Medulla oblongata (tissue), 1 donor: Measurements from ENCODE around the gene FAM229B.

ENCODE experiments used
- DNase-seq: peaks from one replicate; pipeline ENCODE4 v3.0.0-alpha.2; 2015; ENCODE audit errors: extremely low spot score

FAM229B gene

GRCh38 chr6:112144145-112144926 lies 56.9 kb downstream of the FAM229B start:
- no peak for DNase-seq

DNA sequence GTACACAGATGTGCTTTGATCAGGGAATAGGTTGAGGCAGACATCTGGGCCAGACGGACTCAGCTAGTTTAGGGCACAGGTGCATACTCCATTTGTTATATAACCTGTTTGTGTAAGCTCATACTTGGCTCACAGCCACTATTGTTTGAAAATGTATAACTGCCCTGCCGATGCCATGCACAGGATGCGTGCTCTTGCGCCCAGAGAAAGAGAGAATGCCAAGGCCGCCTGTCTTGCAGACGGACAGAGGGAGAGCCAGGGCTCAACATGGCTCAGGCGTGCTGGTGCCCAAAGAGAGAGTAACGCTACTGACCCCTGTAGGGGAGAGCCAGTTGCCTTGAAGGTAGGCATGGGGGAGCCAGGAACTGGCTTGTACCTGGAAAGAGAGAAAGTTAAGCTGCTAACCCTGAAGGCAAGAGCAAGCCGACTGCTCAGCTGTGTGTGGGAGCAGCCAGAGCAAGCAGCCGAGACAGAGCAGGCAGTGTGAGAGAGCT lies 57.7 kb downstream of the FAM229B start:
- no peak for DNase-seq

- DNase-seq = no peak
Observed at GRCh38 chr6:112148103-112148502, 60.7 kb downstream of the FAM229B start.

- DNase-seq = no peak
Observed at GRCh38 chr6:112149236-112149635, 61.8 kb downstream of the FAM229B start.

GRCh38 chr6:112149719-112150263 lies 62.4 kb downstream of the FAM229B start:
- peak; percentile 6 for DNase-seq

GRCh38 chr6:112150363-112150762 lies 63.0 kb downstream of the FAM229B start:
- DNase-seq = peak; percentile 34
